Sigmoid colon (tissue), 4 donors: ENCODE measurements around the gene RAB3IL1.

Experiments used
- CTCF ChIP-seq, 4 experiments: fragments of 450-650 bp in 3 of 4; fragments of 200-600 bp in 1 of 4; IDR thresholded peaks; one replicate each; pipeline ENCODE4 v1.5.1; 2016 to 2019; ENCODE audit warnings: antibody characterized with exemption in 4 of 4, mild to moderate bottlenecking in 3 of 4, moderate library complexity in 2 of 4
- POLR2A ChIP-seq, 2 donors: fragments of 450-650 bp; IDR thresholded peaks; one replicate each; pipeline ENCODE4 v1.6.1; 2016; ENCODE audit warnings: antibody characterized with exemption in 2 of 2, mild to moderate bottlenecking in 2 of 2, moderate library complexity in 2 of 2
- POLR2AphosphoS5 ChIP-seq, 4 donors: sonication (generic); formaldehyde crosslinking; IDR thresholded peaks; one replicate each; pipeline ENCODE4 v1.6.1; 2017; ENCODE audit warnings: antibody characterized with exemption in 4 of 4

- TF ChIP-seq CTCF (IDR thresholded peaks at IDR 0.05) (no peak), POLR2A (IDR thresholded peaks at IDR 0.05) (no peak), POLR2AphosphoS5 (IDR thresholded peaks at IDR 0.05) (no peak)
These were observed 48.0 kb downstream of the RAB3IL1 start for GRCh38 chr11:61869429-61869707.
